ENCODE measurements around the gene MAPK1IP1L.
"Not testable (repeated sequence)": the region's sequence is repeated elsewhere in the genome, so short reads cannot be mapped to it uniquely, and the experiment has no call there.

MAPK1IP1L gene

DNA sequence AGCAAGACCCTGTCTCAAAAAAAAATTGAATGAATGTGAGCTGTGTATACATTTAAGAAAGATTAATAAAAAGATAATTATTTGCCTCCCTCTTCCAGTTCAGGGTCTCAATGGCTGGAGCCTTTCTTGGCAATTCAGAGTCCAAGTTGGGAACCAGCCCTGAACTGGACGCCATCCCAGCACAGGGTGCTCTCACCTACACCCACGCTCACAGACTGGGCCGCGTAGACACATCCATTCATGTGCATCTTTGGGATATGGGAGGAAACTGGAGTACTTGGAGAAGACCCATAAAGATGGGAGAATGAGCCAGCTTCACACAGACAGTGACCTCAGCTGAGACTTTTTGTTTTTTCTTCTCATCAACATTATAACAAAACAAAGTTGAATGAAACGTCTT lies 6.5 kb downstream of the MAPK1IP1L start:
- no peak for DNase-seq

DNA sequence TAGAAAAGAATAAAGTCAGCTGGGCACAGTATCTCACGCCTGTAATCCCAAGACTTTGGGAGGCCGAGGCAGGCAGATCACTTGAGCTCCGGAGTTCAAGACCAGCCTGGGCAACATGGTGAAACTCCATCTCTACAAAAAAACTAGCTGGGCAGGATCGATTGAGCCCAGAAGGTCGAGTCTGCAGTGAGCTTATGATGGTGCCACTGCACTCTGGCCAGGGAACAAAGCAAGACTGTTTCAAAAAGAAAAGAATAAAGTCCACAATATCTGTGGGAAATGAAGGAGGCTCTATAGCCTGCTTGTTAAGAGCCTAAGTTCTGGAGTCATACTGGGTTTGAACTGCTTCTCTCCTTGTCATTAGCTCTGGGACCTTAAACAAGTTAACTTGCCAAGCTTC lies 7.9 kb downstream of the MAPK1IP1L start:
- DNase-seq = no peak

DNA sequence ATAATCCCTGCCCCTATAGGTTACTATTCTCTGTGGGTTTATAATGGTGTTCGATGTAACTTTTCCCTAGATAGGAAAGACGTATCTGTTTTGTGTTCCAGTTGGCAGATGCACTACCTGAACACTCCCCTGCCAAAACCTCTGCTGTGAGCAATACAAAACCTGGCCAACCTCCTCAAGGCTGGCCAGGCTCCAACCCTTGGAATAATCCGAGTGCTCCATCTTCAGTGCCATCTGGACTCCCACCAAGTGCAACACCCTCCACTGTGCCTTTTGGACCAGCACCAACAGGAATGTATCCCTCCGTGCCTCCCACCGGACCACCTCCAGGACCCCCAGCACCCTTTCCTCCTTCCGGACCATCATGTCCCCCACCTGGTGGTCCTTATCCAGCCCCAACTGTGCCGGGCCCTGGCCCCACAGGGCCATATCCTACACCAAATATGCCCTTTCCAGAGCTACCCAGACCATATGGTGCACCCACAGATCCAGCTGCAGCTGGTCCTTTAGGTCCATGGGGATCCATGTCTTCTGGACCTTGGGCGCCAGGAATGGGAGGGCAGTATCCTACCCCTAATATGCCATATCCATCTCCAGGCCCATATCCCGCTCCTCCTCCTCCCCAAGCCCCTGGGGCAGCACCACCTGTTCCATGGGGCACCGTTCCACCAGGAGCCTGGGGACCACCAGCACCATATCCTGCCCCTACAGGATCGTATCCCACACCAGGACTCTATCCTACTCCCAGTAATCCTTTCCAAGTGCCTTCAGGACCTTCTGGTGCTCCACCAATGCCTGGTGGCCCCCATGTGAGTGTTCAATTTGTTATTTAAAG lies 11.3 kb downstream of the MAPK1IP1L start:
- no peak for DNase-seq

DNA sequence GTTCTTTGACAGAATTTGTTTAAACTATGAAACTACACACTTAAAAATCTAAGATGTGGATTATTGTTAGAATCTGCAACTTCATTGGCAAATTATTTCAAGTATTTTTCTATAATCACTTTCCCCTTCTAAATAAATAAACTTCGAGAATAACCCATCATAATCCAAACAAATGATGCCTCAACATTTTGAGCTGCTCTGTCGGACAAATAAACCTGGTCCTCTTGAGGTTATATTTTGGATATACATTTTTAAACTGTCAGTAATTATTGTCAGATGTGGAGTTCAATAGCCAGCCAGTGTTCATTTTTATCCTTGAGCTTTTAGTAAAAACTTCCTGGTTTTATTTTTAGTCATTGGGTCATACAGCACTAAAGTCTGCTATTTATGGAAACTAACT lies 13.4 kb downstream of the MAPK1IP1L start:
- not testable (repeated sequence) for DNase-seq

DNA sequence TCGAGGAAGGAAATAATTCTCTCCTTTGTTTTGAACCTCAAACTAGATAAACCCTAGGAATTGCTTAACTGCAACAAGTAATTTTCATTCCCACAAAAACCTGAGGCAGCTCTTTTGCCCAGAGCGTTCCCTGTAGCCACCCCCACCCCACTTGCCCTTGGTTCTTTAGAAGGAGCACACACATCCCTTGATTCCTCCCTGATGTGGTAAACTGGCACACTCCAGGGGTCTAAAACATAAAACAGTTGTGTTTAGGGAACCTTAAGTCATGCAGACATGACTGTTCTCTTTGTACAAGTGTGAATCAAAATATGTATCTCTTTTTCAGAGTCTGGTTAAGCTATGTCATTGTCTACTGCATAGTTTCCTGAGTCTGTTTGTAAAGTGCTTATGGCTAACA lies 14.0 kb downstream of the MAPK1IP1L start:
- no peak for DNase-seq

DNA sequence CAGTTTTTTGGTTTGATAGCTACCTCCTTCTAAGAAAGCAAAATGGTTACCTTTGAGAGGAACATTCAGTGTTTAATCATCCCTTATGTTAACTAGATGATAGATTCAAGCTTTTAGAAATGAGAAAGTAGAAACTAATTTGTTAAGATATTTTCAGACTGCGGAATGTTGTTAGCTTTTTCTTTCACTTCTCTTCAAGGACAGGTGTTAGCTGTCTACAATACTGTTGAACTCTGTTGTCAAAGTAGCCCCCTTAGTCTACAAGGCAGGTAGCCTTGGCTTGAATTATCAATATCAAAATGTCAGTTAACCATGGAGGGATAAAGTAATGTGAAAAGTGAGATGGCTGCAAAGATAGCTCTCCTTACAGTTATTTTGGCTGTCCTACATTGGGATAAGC lies 14.8 kb downstream of the MAPK1IP1L start:
- DNase-seq = no peak

DNA sequence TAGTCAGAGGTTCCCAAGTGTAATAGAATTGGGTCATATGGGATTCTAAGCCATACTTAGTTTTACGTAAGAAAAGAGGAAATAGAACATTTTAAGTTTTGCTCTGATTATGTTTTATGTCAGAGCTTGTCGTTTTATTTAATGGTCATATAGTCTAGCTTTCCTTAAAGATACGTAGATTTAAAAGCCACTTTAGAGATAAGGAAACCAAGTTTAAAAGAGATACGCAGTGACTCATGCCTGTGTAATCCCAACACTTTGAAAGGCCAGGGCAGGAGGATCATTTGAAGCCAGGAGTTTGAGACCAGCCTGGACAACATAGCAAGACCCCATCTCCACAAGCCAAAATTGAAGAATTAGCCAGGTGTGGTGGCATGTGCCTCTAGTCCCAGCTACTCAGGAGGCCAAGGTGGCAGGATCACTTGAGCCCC lies 19.5 kb downstream of the MAPK1IP1L start:
- DNase-seq = no peak

DNA sequence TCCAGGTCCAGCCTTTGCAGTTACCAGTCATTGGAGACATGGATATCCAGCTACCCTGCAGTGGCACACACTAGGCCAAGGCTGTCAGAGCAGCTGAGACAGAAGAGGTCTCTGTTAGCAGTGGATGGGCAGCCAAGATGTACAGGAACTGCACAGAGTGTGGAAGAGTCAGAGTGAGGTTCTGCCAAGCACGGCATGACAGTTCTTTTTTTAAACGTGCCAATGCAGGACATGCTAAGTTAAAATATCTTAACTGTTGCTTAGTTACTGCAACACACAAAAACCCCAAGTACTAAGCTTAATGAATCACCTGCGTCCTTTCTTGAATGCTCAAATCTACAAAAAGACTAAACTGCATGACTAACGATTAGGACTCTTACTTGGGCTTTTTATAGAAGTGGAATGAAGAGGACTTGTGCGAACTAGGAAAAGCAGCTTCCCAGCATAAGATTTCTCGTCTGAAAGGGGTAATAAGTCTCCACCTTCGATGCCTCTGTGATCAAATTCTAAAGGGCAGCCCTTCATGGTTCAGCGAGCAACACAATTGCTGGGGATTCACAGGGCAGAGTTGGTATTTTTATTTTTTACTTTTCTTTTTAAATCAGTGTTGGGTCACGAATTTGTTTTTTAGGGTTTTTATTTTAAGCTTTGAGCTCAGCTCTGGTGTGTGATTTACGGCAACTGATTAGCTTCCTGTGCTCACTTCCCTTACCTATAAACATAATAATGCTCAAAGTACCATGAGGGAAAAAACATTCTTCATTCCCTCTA lies 20.6 kb downstream of the MAPK1IP1L start:
- DNase-seq = no peak

DNA sequence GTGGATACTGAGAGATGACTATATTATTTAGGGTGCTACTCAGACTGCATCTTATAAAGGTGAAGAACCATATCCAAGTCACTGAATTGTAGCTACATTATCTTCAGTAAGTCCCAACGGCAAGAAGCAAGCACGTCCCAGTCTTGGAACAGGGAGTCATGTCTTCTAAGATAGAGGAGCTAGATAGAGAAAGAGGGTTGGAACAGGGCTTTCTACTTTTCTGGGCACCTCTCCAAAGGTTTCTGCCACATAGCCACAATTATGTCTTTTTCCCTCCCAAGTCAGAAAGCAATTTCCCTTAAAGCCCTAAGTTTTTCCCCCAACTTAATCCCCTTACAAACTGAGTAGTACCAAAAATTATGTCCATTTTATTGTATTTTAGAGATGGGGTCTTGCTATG lies 22.4 kb downstream of the MAPK1IP1L start:
- no peak for DNase-seq

DNA sequence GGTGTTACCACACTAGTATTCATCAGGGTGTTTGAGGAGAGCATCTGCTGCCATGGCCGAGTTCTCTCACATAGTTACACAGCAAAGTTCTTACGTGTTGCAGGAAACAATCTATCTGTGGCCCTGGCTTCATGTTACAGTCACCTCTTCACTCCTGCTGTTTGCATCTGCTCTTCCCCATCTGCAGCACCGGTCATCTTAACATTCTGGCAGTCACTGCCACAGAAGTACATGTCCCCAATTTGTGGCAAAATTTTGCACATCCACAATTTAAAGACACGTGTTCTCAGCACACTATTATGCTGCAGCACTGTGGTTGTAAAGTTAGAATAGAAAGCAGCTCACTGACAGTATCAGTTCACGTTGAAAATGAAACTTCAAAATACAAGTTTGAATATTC lies 23.2 kb downstream of the MAPK1IP1L start:
- DNase-seq = no peak

DNA sequence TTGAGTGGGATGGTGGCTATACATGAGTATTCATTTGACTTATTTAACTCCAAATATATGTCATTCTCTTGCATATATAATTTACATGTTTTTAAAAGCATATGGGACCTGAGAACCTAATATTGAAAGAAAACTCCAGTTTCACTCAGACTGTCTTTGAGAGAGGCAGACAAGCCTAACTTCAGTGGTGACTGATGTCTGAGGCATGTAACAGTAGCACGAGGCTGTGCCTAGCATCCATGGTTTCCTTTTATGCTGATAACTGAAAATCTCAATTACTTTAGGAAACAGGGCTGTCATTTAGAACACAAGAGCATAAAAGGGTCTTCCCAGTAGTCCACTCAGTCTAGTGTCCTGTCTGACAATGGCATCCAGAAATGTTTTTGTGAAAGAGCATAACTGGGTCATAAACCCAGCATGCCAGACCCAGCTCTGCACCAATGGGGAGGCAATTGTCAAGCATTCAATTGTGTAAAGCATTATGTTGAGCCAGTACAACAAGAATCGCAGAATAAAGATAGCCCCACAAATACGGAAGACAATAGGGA lies 24.3 kb downstream of the MAPK1IP1L start:
- no peak for DNase-seq

DNA sequence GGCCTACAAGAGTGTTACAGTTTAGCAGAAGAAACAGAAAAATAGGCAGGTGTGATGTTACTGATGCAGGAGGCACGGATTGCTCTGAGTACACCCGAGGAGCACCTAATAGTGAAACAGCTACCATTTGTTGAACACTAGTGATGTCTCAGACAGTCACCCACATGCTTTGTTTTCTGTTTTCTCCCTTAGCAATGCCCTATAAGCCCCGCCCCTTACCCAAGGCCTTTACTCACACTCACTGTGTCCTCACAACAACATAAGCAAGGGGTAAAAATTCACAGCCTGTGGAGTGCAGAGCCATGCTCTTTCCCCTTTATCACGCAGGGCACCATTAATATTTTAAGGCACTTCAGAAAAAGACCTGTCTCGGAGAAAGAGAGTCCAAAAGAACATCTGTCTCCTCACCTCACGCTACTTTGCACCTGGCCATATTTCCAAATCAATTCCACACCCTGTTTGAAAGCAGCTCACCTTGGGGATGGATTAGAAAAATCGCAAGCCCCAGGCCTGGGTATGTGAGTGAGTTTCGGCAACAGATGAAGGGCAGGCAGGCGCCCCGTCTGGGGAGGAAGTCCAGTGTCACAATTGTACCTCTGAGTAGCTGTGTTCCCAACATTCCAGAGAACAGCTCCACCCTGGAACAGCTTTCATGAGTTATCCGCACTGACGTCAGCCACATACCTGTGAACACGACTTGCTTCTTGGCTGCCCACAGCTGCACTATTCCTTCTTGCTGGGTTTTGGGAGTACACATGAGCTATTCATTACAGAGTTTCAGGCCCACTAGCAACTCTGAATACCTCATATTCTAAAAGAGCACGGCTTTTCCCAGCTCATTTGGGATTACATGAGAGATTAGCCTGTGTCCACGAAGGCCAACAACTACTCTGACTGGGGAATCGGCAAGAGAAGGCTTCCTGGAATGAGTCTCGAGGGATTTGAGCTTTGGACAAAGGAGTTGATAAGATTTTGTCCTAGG lies 26.0 kb downstream of the MAPK1IP1L start:
- DNase-seq = no peak

DNA sequence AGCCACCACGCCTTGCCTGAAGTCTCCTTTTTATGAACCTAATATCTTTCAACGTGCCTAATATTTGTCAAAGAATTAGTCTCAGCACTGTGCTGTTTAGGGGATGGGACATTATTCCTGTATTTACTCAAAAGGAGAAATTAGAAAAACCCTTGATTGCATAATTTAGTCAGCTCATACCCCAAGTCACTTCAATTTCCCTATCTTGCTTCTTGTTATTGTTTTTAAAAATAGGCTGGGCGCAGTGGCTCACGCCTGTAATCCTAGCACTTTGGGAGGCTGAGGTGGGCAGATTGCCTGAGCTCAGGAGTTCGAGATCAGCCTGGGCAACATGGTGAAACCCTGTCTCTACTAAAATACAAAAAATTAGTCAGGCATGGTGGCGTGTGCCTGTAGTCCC lies 28.5 kb downstream of the MAPK1IP1L start:
- not testable (repeated sequence) for DNase-seq

DNA sequence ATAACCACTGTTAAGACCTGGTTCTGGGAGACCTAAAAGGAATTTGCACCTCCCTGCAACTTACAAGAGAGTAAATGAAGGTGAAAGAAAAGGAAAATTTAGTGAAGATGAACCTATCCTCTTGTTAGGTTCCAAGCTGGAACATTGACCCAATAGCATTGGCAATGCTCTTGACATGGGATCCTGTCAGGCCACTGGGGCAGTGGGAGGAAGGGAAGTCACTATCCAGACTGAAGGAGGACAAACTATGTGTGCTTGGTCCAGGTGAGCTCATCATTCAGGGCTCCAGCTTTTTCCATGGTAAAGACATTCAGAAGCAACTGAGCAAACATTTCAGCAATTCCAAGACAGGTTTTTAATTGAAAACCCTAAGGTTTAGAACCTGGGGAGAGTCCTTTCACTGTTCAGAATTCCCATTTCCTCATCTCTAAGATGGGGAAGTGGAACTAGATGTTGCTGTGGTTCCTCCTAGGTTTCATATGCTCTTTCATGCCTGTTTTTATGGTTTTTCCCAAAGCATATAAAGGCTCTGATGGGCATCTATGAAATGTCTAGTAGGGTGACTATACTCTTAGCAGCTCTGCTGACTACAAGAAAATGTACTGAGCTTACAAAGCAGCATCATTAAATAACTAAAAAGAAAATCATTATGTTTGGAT lies 33.1 kb downstream of the MAPK1IP1L start:
- DNase-seq = no peak

DNA sequence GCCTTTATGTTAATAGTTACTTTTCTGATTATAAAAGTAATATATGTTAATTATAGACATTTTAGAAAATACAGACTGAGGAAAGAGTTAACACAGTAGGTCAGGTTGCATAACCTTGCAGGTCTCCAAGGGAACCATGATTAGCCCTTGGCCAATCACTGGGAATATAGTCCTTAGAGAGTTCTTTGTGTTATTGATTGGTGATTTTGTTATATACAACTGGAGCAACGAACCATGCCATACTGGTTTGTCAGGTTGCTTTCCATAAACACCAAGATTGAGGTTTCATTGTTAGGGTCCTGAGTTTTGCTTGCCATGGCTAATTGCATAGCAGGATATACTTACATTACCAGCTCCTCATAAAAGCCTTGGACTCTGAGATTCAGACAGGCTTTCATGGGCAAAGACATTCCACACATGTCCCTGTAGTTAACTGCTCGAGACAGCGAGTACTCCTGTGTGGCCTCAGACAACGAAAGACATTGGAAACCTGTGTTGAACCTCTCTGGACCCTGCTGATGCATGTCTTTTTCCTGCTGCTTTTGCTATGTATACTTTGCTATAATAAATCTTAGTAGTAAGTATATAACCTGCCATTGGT lies 33.7 kb downstream of the MAPK1IP1L start:
- no peak for DNase-seq

DNA sequence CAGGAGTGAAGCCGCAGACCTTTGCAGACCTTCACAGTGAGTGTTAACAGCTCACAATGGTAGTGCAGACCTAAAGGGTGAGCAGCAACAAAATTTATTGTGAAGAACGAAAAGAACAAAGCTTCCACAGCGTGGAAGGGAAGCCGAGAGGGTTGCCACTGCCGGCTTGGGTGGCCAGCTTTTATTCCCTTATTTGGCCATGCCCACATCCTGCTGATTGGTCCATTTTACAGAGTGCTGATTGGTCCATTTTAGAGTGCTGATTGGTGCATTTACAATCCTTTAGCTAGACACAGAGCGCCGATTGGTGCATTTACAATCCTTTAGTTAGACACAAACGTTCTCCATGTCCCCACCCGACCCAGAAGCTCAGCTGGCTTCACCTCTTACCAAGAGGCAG lies 35.5 kb downstream of the MAPK1IP1L start:
- no peak for DNase-seq

DNA sequence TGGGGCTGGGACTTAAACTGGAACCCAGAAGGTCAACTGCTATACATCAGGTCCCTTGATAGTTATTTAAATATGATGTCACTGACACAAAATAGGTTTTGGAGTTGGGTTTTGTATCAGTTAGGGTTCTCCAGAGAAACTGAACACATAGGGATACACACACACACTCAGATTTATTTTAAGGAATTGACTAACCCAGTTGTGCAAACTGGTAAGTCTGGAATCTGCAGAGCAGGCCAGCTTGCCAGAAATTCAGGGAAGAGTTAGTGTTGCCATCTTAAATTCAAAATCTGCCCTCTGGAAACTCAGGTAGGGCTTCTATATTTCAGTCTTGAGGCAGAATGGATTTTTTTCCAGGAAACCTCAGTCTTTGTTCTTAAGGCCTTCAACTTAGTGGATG lies 36.9 kb downstream of the MAPK1IP1L start:
- DNase-seq = no peak

DNA sequence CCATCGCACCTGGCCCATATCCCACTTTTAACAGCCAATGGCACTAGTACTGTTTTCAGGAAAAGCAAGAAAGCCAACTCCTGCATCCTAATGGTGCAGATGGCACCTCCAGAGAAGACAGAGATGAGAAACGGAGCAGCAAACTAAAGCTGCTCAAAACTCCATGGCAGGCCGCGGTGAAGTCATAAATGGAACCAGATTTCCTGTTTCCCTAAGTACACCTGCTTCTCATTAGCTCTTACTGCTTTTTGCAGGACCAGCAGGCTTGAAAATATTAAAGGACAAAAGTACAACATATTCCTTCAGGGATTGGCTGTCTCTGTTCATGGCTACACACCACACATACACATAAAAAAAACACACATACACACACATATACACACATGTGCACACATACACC lies 40.9 kb downstream of the MAPK1IP1L start:
- DNase-seq = no peak

DNA sequence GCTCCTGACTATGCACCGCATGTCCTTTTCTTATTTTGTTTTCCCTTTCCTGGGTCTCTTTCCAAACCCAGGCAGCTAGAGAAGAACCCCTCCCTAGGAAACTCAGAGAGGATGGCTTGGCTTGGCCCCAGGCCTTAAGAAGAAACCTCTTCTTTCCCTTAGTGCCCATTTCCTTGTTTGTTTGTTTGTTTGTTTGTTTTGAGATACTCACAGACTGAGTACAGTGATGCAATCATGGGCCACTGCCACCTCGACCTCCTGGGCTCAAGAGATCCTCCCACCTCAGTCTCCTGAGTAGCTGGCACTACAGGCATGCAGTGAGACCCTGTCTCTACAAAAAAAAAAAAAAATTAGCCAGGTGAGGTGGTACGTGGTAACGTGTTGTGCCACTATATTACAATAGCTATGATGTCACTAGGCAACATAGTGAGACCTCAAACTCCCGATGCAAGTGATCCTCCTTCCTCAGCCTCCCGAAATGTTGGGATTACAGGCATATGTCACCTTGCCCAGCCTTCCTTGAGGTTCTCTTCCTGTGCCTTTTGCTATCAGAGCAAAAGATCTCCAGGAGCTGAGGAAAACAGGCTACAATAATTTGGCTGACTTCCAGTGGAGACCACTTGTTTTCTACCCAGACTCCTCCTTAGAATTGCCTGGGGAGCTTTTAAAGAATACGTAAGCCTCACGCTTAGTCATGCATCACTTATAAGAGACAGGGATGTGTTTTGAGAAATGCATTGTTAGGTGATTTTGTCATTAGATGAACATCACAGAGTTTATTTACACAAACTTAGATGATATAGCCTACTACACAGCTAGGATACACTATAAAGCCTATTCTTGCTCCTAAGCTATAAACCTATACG lies 43.1 kb downstream of the MAPK1IP1L start:
- DNase-seq = no peak

DNA sequence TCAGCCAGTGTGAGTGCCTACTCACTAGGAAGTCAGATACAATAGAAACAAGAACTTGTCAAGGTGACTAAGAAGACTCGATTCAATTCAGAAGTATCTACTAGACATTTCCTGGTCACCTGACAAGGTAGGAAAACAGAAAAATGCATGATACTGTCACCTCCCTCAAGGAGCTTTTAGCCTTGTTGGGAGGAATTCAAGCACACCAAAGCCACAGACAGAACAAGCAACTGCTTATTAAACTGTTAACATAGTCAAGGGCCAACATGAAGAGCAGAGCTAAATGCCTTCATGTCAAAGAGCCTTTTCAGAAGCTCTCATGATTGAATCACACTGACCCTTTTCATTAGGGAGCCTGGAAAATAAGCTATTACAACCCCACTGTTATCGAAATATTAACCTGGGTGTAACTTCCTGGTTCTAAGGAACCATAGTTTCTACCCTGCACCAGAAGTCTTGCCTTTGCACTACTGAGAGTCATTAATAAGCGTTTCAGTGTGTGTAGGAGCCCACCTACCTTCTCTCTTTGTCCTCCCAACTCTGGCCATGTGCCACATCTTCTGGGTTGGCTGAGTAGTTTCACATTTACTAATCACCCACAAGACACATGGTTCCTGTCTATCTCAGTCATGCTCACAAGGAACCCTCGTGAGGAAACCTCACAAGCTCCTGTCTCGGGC lies 46.6 kb downstream of the MAPK1IP1L start:
- DNase-seq = peak; percentile 40

Data from activated CD4-positive, CD25-positive, alpha-beta regulatory T cell treated with anti-CD3 and anti-CD28 coated beads, Interleukin-2, amount 50 U/mL, for 72 hours (primary cell).